Stimulated activated CD8-positive, alpha-beta memory T cell treated with anti-CD3 and anti-CD28 coated beads, Interleukin-15, amount 100 ng/mL, for 48 hours (primary cell): Measurements from ENCODE around the gene ERGIC1.

Experiments
- DNase-seq, 2 donors: peaks; one replicate each; pipeline ENCODE4 v3.0.0-alpha.2; 2020; ENCODE audit warnings: low read depth in 2 of 2

Gene ERGIC1

GRCh38 chr5:172901788-172902496, 67.9 kb downstream of the ERGIC1 start:
- no peak for DNase-seq

GRCh38 chr5:172902497-172903472, 68.7 kb downstream of the ERGIC1 start:
- DNase-seq = no peak

GRCh38 chr5:172903790-172904189, 69.7 kb downstream of the ERGIC1 start:
- DNase-seq = no peak

- DNase-seq = no peak
Measured at GRCh38 chr5:172904312-172904642, 70.2 kb downstream of the ERGIC1 start.

GRCh38 chr5:172904643-172905345, 70.7 kb downstream of the ERGIC1 start:
- DNase-seq = no peak

- DNase-seq = no peak
Measured at GRCh38 chr5:172905346-172906140, 71.5 kb downstream of the ERGIC1 start.

GRCh38 chr5:172906436-172906835, 72.4 kb downstream of the ERGIC1 start:
- DNase-seq = no peak

GRCh38 chr5:172906888-172907287, 72.8 kb downstream of the ERGIC1 start:
- DNase-seq = no peak

GRCh38 chr5:172907657-172908056, 73.6 kb downstream of the ERGIC1 start:
- no peak for DNase-seq

GRCh38 chr5:172908662-172909061, 74.6 kb downstream of the ERGIC1 start:
- DNase-seq = no peak

GRCh38 chr5:172909931-172910502, 76.0 kb downstream of the ERGIC1 start:
- no peak for DNase-seq

GRCh38 chr5:172910828-172911627, 77.0 kb downstream of the ERGIC1 start:
- DNase-seq = no peak

- DNase-seq = no peak
Measured at GRCh38 chr5:172911628-172911880, 77.5 kb downstream of the ERGIC1 start.

- no peak for DNase-seq
Measured at GRCh38 chr5:172911976-172912375, 77.9 kb downstream of the ERGIC1 start.

GRCh38 chr5:172913117-172913850, 79.2 kb downstream of the ERGIC1 start:
- DNase-seq = no peak

GRCh38 chr5:172915514-172915913, 81.5 kb downstream of the ERGIC1 start:
- no peak for DNase-seq

GRCh38 chr5:172918421-172919371, 84.6 kb downstream of the ERGIC1 start:
- peak in 1 of 2 donors; percentile 21 for DNase-seq

GRCh38 chr5:172919525-172920446, 85.7 kb downstream of the ERGIC1 start:
- DNase-seq = no peak
